H4 (cell line): ENCODE measurements around the gene FBXO33. TPM values are rescaled to one million over a fixed set of nuclear protein-coding genes. Genes with fewer than 3 reads are reported as not detected.
"Not testable (repeated sequence)": the region's sequence is repeated elsewhere in the genome, so short reads cannot be mapped to it uniquely, and the experiment has no call there.

Experiments
- DNase-seq: peaks from one replicate; pipeline ENCODE4 v3.0.0-alpha.2; 2015; ENCODE audit warnings: low spot score
- total RNA-seq: library from RNA; depleted of rRNA; stranded (reverse); fragments of >200 nt; shearing (Covaris generic); gene quantifications from 2 replicates; pipeline ENCODE4 v1.2.3, GENCODE V29; 2014; rRNA removed

The FBXO33 gene
- total RNA-seq, 1 experiment from 2014 or later = 15.1 TPM

DNA sequence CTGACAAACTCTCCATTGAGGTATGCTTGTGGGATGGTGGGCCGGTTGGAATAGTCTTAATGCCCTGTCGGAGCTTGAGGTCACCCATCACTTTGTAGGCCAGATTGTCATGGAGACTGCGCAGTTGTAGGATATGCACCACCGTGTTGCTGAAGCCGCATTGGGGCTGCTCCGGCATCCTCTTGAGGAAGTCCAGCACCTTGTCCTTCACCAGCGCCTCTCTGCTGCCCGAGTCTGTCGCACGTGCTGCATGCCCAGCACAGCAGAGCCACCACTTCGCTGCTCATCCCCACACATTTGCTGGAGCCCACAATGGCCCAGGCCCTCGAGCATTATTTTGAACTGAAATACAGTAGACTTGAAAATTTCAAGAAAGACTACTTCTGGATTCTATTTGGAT is 61.8 kb downstream of the FBXO33 start:
- DNase-seq = no peak

GRCh38 chr14:39369029-39369428 is 63.2 kb downstream of the FBXO33 start:
- DNase-seq = no peak

GRCh38 chr14:39368261-39368959 is 63.8 kb downstream of the FBXO33 start:
- peak; percentile 52 for DNase-seq

DNA sequence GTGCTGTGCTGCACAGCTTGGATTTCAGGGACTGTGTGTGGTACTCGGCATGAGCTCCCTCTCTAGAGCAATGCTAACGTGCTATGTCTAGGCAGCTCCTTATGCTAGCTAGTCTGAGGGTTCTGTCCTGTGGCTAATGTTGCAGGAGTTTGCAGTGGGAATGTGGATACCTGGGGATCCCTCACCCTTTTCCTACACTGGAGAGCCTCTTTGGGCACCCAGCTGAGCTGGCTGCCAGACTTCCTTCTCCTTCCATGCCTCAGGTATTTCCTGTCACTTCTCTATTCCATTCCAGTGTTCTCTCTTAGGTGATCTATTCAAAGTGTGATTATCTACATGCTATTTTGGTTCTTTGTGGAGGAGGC is 64.9 kb downstream of the FBXO33 start:
- DNase-seq = no peak

DNA sequence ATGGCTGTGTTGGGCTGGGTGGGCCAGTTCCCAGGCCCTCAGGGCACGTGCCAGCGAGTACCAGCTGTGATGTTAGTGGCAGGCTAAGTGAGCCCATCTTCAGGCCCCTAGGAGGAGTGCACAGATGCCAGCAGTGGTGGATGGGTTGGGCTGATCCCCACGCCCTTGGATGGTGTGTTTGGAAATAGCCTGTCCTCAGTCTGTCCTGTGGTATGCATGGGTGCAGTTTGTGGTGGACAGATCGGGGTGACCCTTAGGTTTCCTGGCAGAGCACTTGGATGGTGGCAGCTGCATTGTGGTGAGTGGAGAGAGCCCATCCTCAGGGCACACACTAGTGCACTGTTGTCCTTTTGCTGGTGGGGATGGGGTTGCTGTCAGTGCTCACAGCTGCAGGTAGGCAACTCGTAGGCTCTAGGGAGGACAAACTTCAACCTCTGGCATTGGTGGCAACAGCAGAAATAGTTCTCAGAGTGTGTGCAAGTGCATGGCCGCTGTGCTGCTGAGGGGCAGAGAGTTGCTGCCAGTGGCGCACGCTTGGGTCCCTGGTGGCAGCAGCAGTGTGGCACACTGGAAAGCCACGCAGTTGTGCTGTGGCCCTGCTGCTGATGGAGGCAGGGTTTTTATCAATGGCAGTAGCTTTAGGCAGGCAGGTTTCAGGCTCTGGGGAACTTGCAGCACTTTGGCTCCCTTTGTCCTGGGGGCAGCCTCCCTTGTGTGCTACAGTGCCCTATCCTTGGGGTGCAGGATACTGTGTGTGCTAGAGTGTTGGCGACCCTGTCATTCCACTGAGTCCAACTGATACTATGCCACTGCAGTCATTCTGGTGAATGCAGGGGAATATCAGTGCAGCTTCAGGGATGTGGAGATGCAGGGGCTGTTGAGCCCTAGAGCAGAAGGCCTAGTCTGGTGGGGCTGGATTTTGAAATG is 65.5 kb downstream of the FBXO33 start:
- DNase-seq = no peak

GRCh38 chr14:39365354-39365753 is 66.9 kb downstream of the FBXO33 start:
- no peak for DNase-seq

DNA sequence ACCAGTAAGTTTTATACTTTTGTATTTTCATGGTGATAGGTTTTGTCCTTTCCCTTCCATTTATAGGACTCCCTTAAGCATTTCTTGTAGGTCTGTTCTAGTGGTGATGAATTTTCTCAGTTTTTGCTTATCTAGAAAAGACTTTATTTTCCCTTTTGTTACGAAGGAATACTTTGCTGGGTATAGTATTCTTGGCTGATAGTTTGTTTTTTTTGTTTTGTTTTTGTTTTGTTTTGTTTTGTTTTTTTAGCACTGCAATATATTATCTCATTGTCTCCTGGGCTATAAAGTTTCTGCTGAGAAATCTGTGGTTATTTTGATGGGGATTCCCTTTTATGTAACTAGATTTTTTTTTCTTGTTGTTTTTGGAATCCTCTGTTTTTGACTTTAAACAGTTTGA is 67.7 kb downstream of the FBXO33 start:
- DNase-seq = no peak

- not testable (repeated sequence) for DNase-seq
Observed at GRCh38 chr14:39361556-39361955, 70.7 kb downstream of the FBXO33 start.

DNA sequence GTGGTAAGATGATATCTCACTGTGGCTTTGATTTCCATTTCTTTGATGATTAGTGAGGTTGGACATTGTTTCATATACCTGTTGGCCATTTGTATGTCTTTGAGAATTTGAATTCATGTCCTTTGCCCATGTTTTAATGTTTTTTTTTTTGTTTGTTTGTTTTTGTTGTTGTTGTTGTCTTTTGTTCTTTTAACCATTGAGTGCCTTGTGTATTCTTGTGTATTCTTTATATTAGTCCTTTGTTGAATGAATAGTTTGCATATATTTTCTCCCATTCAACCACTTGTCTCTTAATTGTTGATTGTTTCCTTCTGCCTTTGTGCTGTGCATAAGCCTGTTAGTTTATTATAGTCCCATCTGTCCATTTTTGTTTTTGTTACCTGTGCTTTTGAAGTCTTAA is 71.9 kb downstream of the FBXO33 start:
- DNase-seq = no peak

- DNase-seq = not testable (repeated sequence)
Observed at GRCh38 chr14:39359069-39359468, 73.2 kb downstream of the FBXO33 start.

DNA sequence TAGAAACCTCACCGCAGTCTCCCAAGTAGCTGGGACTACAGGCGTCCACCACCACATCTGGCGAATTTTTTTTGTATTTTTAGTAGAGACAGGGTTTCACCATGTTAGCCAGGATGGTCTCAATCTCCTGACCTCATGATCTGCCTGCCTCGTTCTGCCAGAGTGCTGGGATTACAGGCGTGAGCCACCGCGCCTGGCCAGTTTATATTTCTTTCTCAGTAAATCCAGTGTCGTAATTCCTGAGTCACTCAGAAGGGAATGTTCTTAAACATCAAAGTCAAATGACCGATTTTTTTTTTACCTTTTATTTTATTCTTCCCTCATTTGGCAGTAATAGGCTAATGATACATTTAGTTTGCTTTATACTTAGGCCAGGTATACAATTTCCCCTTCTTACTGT is 80.5 kb downstream of the FBXO33 start:
- DNase-seq = no peak

GRCh38 chr14:39350866-39351265 is 81.4 kb downstream of the FBXO33 start:
- no peak for DNase-seq

Other genes with a start within 250 kb of the FBXO33 start
- gene MIA2, start 198.5 kb downstream of the FBXO33 start, total RNA-seq = 13.5 and 16.4 TPM in 2 replicates